BLaER1 (cell line): Measurements from ENCODE around the gene DNER.

Source experiments
- H3K27ac ChIP-seq: shearing (Covaris generic); formaldehyde crosslinking; 2 replicates; pipeline ENCODE4 v1.8.1; 2022
- H3K27me3 ChIP-seq: shearing (Covaris generic); formaldehyde crosslinking; 2 replicates; pipeline ENCODE4 v1.8.1; 2022
- H3K36me3 ChIP-seq: shearing (Covaris generic); formaldehyde crosslinking; 2 replicates; pipeline ENCODE4 v1.8.1; 2022
- H3K4me1 ChIP-seq: shearing (Covaris generic); formaldehyde crosslinking; 2 replicates; pipeline ENCODE4 v1.8.1; 2022
- H3K4me2 ChIP-seq: shearing (Covaris generic); formaldehyde crosslinking; 2 replicates; pipeline ENCODE4 v1.8.1; 2022
- H3K4me3 ChIP-seq: shearing (Covaris generic); formaldehyde crosslinking; 2 replicates; pipeline ENCODE4 v1.8.1; 2022
- H3K9ac ChIP-seq: shearing (Covaris generic); formaldehyde crosslinking; 2 replicates; pipeline ENCODE4 v1.8.1; 2022
- H3K9me3 ChIP-seq: shearing (Covaris generic); formaldehyde crosslinking; 2 replicates; pipeline ENCODE4 v1.8.1; 2022
- H4K20me1 ChIP-seq: shearing (Covaris generic); formaldehyde crosslinking; 2 replicates; pipeline ENCODE4 v1.8.1; 2022
- Cebpa-rat ChIP-seq: shearing (Covaris generic); IDR thresholded peaks from 2 replicates; pipeline ENCODE4 v1.8.1; 2022

DNER gene

GRCh38 chr2:229610333-229610732, 104.0 kb downstream of the DNER start:
- no peaks in the 10 kb centered on the region for H4K20me1 ChIP-seq
- no peaks in the 10 kb centered on the region for H3K9me3 ChIP-seq
- H3K4me1 ChIP-seq, result no peaks in the 10 kb centered on the region
- no peak for TF ChIP-seq Cebpa-rat
- no peak overlapping the region for H3K27ac ChIP-seq
- no peak overlapping the region for H3K4me2 ChIP-seq
- no peaks in the 10 kb centered on the region for H3K36me3 ChIP-seq
- H3K9ac ChIP-seq, result no peak overlapping the region
- no peak overlapping the region for H3K4me3 ChIP-seq
- no peaks in the 10 kb centered on the region for H3K27me3 ChIP-seq

- Histone ChIP-seq H3K9ac (no peak overlapping the region), H3K27ac (no peak overlapping the region), H4K20me1 (no peaks in the 10 kb centered on the region), H3K36me3 (no peaks in the 10 kb centered on the region), H3K4me1 (peaks cover 13% of the 10 kb centered on the region), H3K4me2 (peak overlapping the region; percentile 35), H3K27me3 (no peaks in the 10 kb centered on the region), H3K9me3 (no peaks in the 10 kb centered on the region), H3K4me3 (no peak overlapping the region)
- no peak for TF ChIP-seq Cebpa-rat
These were observed 112.4 kb downstream of the DNER start for GRCh38 chr2:229601936-229602335.

GRCh38 chr2:229601396-229601795, 113.0 kb downstream of the DNER start:
- no peaks in the 10 kb centered on the region for H4K20me1 ChIP-seq
- no peak overlapping the region for H3K27ac ChIP-seq
- H3K4me2 ChIP-seq, result peak overlapping the region; percentile 35; the same call in 1 of the 2 replicates
- H3K27me3 ChIP-seq, result no peaks in the 10 kb centered on the region
- H3K36me3 ChIP-seq, result no peaks in the 10 kb centered on the region
- no peak for TF ChIP-seq Cebpa-rat
- H3K4me1 ChIP-seq, result peaks cover 13% of the 10 kb centered on the region
- H3K9ac ChIP-seq, result no peak overlapping the region
- no peaks in the 10 kb centered on the region for H3K9me3 ChIP-seq
- H3K4me3 ChIP-seq, result no peak overlapping the region

GRCh38 chr2:229598227-229598626, 116.1 kb downstream of the DNER start:
- no peak for TF ChIP-seq Cebpa-rat
- H4K20me1 ChIP-seq, result no peaks in the 10 kb centered on the region
- H3K9ac ChIP-seq, result no peak overlapping the region
- H3K27me3 ChIP-seq, result no peaks in the 10 kb centered on the region
- H3K9me3 ChIP-seq, result no peaks in the 10 kb centered on the region
- H3K36me3 ChIP-seq, result no peaks in the 10 kb centered on the region
- H3K4me3 ChIP-seq, result no peak overlapping the region
- peaks cover 13% of the 10 kb centered on the region for H3K4me1 ChIP-seq
- no peak overlapping the region for H3K4me2 ChIP-seq
- no peak overlapping the region for H3K27ac ChIP-seq

GRCh38 chr2:229596796-229597195, 117.6 kb downstream of the DNER start:
- H3K4me3 ChIP-seq, result no peak overlapping the region
- H3K27me3 ChIP-seq, result no peaks in the 10 kb centered on the region
- TF ChIP-seq Cebpa-rat, result no peak
- H3K4me1 ChIP-seq, result peaks cover 4% of the 10 kb centered on the region
- no peak overlapping the region for H3K27ac ChIP-seq
- H3K36me3 ChIP-seq, result no peaks in the 10 kb centered on the region
- no peak overlapping the region for H3K9ac ChIP-seq
- H4K20me1 ChIP-seq, result no peaks in the 10 kb centered on the region
- no peak overlapping the region for H3K4me2 ChIP-seq
- no peaks in the 10 kb centered on the region for H3K9me3 ChIP-seq

GRCh38 chr2:229591611-229592010, 122.7 kb downstream of the DNER start:
- no peaks in the 10 kb centered on the region for H3K9me3 ChIP-seq
- H3K4me1 ChIP-seq, result no peaks in the 10 kb centered on the region
- no peaks in the 10 kb centered on the region for H4K20me1 ChIP-seq
- H3K4me3 ChIP-seq, result no peak overlapping the region
- TF ChIP-seq Cebpa-rat, result no peak
- H3K9ac ChIP-seq, result no peak overlapping the region
- H3K4me2 ChIP-seq, result no peak overlapping the region
- H3K36me3 ChIP-seq, result no peaks in the 10 kb centered on the region
- no peak overlapping the region for H3K27ac ChIP-seq
- H3K27me3 ChIP-seq, result no peaks in the 10 kb centered on the region

- no peak overlapping the region for H3K4me2 ChIP-seq
- H3K9me3 ChIP-seq, result no peaks in the 10 kb centered on the region
- H3K4me3 ChIP-seq, result no peak overlapping the region
- no peaks in the 10 kb centered on the region for H3K36me3 ChIP-seq
- H3K27me3 ChIP-seq, result no peaks in the 10 kb centered on the region
- H3K9ac ChIP-seq, result no peak overlapping the region
- no peak for TF ChIP-seq Cebpa-rat
- no peak overlapping the region for H3K27ac ChIP-seq
- H4K20me1 ChIP-seq, result no peaks in the 10 kb centered on the region
- no peaks in the 10 kb centered on the region for H3K4me1 ChIP-seq
These were observed 127.3 kb downstream of the DNER start for GRCh38 chr2:229586746-229587705.

GRCh38 chr2:229586012-229586411, 128.3 kb downstream of the DNER start:
- H3K9ac ChIP-seq, result no peak overlapping the region
- H3K4me3 ChIP-seq, result no peak overlapping the region
- no peak for TF ChIP-seq Cebpa-rat

GRCh38 chr2:229582151-229582550, 132.2 kb downstream of the DNER start:
- no peaks in the 10 kb centered on the region for H3K36me3 ChIP-seq
- no peak overlapping the region for H3K4me3 ChIP-seq
- no peak overlapping the region for H3K4me2 ChIP-seq
- no peaks in the 10 kb centered on the region for H4K20me1 ChIP-seq
- H3K9me3 ChIP-seq, result no peaks in the 10 kb centered on the region
- no peak for TF ChIP-seq Cebpa-rat
- H3K27me3 ChIP-seq, result no peaks in the 10 kb centered on the region
- no peak overlapping the region for H3K9ac ChIP-seq
- H3K27ac ChIP-seq, result no peak overlapping the region
- no peaks in the 10 kb centered on the region for H3K4me1 ChIP-seq

More at GRCh38 chr2:229586012-229586411, 128.3 kb downstream of the DNER start:
- no peaks in the 10 kb centered on the region for H3K9me3 ChIP-seq
- no peaks in the 10 kb centered on the region for H3K36me3 ChIP-seq
- no peaks in the 10 kb centered on the region for H3K4me1 ChIP-seq
- no peak overlapping the region for H3K27ac ChIP-seq
- no peaks in the 10 kb centered on the region for H3K27me3 ChIP-seq
- no peak overlapping the region for H3K4me2 ChIP-seq
- H4K20me1 ChIP-seq, result no peaks in the 10 kb centered on the region

GRCh38 chr2:229578052-229578846, 136.1 kb downstream of the DNER start:
- H3K36me3 ChIP-seq, result no peaks in the 10 kb centered on the region
- H3K4me2 ChIP-seq, result no peak overlapping the region
- H3K27ac ChIP-seq, result no peak overlapping the region
- H4K20me1 ChIP-seq, result no peaks in the 10 kb centered on the region
- H3K27me3 ChIP-seq, result no peaks in the 10 kb centered on the region
- TF ChIP-seq Cebpa-rat, result no peak
- H3K4me1 ChIP-seq, result no peaks in the 10 kb centered on the region
- no peak overlapping the region for H3K9ac ChIP-seq
- H3K9me3 ChIP-seq, result no peaks in the 10 kb centered on the region
- H3K4me3 ChIP-seq, result no peak overlapping the region
